ENCODE measurements around the gene D2HGDH. TPM values are rescaled to one million over a fixed set of nuclear protein-coding genes. Genes with fewer than 3 reads are reported as not detected.
A peak's percentile ranks its signal among the peaks of the same experiment; 100 is the strongest.

D2HGDH gene
- total and polyA plus RNA-seq, 2 of the 8 experiments (the other 6 are each of a cell fraction or from before 2014, with no cell fraction given): 3.4 to 8.1 TPM

GRCh38 chr2:241701149-241701398, 33.4 kb upstream of the D2HGDH start (continued):
- TF ChIP-seq CHD2 (IDR thresholded peaks at IDR 0.05; ENCODE audit: low read length): 0 out of 2 replicates have a peak, but pooled peaks have one; percentile 32
- peak; percentile 43 for TF ChIP-seq USF2 (IDR thresholded peaks at IDR 0.05; ENCODE audit: low read length)
- peak in 2 of 3 experiments; percentile 59 to 70; a peak in 3 of 4 replicates for TF ChIP-seq CTCF (IDR thresholded peaks at IDR 0.05; ENCODE audit: control extremely low read depth in 1 of 3, insufficient read depth in 1 of 3, low read depth in 1 of 3, low read length in 3 of 3)
